Measurements from ENCODE around the gene CSMD2.

DNA sequence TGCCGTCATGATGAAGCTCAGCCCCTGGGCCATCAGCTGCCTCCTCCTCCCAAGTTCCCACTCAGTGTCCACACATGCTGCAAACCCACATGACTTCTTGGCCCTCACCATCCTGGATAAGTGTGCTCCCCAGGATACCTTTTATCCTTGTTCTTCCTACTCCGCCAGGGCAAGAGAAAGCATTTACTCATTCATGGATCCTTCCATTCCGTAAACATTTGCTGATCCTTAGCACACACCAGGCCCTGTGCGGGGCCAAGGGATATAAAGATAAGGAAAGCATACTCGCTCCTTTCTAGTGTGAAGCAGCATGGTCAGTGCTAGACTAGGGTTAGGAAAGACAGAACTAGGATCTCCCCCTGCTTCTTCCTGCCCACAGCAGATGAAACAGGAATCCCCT is 423.3 kb downstream of the CSMD2 start:
- TF ChIP-seq POLR2AphosphoS5 (IDR thresholded peaks at IDR 0.05; ENCODE audit: low read depth, low read length): no peak
- TF ChIP-seq, protein P1, sequence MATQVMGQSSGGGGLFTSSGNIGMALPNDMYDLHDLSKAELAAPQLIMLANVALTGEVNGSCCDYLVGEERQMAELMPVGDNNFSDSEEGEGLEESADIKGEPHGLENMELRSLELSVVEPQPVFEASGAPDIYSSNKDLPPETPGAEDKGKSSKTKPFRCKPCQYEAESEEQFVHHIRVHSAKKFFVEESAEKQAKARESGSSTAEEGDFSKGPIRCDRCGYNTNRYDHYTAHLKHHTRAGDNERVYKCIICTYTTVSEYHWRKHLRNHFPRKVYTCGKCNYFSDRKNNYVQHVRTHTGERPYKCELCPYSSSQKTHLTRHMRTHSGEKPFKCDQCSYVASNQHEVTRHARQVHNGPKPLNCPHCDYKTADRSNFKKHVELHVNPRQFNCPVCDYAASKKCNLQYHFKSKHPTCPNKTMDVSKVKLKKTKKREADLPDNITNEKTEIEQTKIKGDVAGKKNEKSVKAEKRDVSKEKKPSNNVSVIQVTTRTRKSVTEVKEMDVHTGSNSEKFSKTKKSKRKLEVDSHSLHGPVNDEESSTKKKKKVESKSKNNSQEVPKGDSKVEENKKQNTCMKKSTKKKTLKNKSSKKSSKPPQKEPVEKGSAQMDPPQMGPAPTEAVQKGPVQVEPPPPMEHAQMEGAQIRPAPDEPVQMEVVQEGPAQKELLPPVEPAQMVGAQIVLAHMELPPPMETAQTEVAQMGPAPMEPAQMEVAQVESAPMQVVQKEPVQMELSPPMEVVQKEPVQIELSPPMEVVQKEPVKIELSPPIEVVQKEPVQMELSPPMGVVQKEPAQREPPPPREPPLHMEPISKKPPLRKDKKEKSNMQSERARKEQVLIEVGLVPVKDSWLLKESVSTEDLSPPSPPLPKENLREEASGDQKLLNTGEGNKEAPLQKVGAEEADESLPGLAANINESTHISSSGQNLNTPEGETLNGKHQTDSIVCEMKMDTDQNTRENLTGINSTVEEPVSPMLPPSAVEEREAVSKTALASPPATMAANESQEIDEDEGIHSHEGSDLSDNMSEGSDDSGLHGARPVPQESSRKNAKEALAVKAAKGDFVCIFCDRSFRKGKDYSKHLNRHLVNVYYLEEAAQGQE (IDR thresholded peaks at IDR 0.05; ENCODE audit: insufficient read depth in 1 of 2, low read depth in 2 of 2, low read length in 2 of 2): no peak
- no peak for TF ChIP-seq TAF1 (IDR thresholded peaks at IDR 0.05; ENCODE audit: borderline replicate concordance, insufficient read depth, low read length)

All from PFSK-1 (cell line).